Measurements from ENCODE around the gene TRAK1.

The TRAK1 gene

GRCh38 chr3:42159706-42160472, 68.7 kb downstream of the TRAK1 start:
- H3K4me3 ChIP-seq (ENCODE audit: low read depth, low read length): peak overlapping the region; percentile 29
- TF ChIP-seq CTCF (IDR thresholded peaks at IDR 0.05; ENCODE audit: low read depth, low read length, missing control alignments): no peak
- in situ Hi-C loops (cut with HindIII; ENCODE audit: low pct_ligation_motif_present, low sequenced_read_pairs): no loop called here
- H3K27me3 ChIP-seq (replicated peaks): no peaks in the 10 kb centered on the region
- H3K36me3 ChIP-seq (replicated peaks): no peaks in the 10 kb centered on the region
- no peak for DNase-seq
- H3K27ac ChIP-seq: peak overlapping the region; percentile 48

GRCh38 chr3:42161050-42161935, 70.1 kb downstream of the TRAK1 start:
- no peaks in the 10 kb centered on the region for H3K27me3 ChIP-seq (replicated peaks)
- no peak for TF ChIP-seq CTCF (IDR thresholded peaks at IDR 0.05; ENCODE audit: low read depth, low read length, missing control alignments)
- peak overlapping the region; percentile 7 for H3K27ac ChIP-seq
- peak; percentile 62 for DNase-seq
- in situ Hi-C loops (cut with HindIII; ENCODE audit: low pct_ligation_motif_present, low sequenced_read_pairs): no loop called here
- no peaks in the 10 kb centered on the region for H3K36me3 ChIP-seq (replicated peaks)
- no peak overlapping the region for H3K4me3 ChIP-seq (ENCODE audit: low read depth, low read length)

- no peak overlapping the region for H3K4me3 ChIP-seq (ENCODE audit: low read depth, low read length)
- TF ChIP-seq CTCF (IDR thresholded peaks at IDR 0.05; ENCODE audit: low read depth, low read length, missing control alignments): no peak
- in situ Hi-C loops (cut with HindIII; ENCODE audit: low pct_ligation_motif_present, low sequenced_read_pairs): no loop called here
- H3K27ac ChIP-seq: no peak overlapping the region
- no peaks in the 10 kb centered on the region for H3K36me3 ChIP-seq (replicated peaks)
- no peak for DNase-seq
- H3K27me3 ChIP-seq (replicated peaks): no peaks in the 10 kb centered on the region
These were observed 71.3 kb downstream of the TRAK1 start for GRCh38 chr3:42162462-42162861.

- Histone ChIP-seq H3K4me3 (ENCODE audit: low read depth, low read length) (no peak overlapping the region), H3K27ac (no peak overlapping the region), H3K27me3 (replicated peaks) (no peaks in the 10 kb centered on the region), H3K36me3 (replicated peaks) (no peaks in the 10 kb centered on the region)
- DNase-seq: no peak
- in situ Hi-C loops (cut with HindIII; ENCODE audit: low pct_ligation_motif_present, low sequenced_read_pairs): no loop called here
- TF ChIP-seq CTCF (IDR thresholded peaks at IDR 0.05; ENCODE audit: low read depth, low read length, missing control alignments): no peak
These were observed 72.6 kb downstream of the TRAK1 start for GRCh38 chr3:42163622-42164244.

- Histone ChIP-seq H3K27me3 (replicated peaks) (no peaks in the 10 kb centered on the region), H3K36me3 (replicated peaks) (no peaks in the 10 kb centered on the region), H3K27ac (no peak overlapping the region), H3K4me3 (ENCODE audit: low read depth, low read length) (no peak overlapping the region)
- in situ Hi-C loops (cut with HindIII; ENCODE audit: low pct_ligation_motif_present, low sequenced_read_pairs): no loop called here
- TF ChIP-seq CTCF (IDR thresholded peaks at IDR 0.05; ENCODE audit: low read depth, low read length, missing control alignments): no peak
- no peak for DNase-seq
These were observed 73.5 kb downstream of the TRAK1 start for GRCh38 chr3:42164656-42165055.
